Subcutaneous abdominal adipose tissue (tissue), 5 donors: ENCODE data around the gene GID4.
A peak's percentile ranks its signal among the peaks of the same experiment; 100 is the strongest.
"Not testable (repeated sequence)": the region's sequence is repeated elsewhere in the genome, so short reads cannot be mapped to it uniquely, and the experiment has no call there.

Experiments used
- H3K27ac ChIP-seq: one replicate; pipeline ENCODE4 v1.7.0; 2013; ENCODE audit warnings: low read depth, mild to moderate bottlenecking, inconsistent platforms, low read length, moderate library complexity
- H3K27me3 ChIP-seq, 5 donors: one replicate each; pipeline ENCODE4 v1.7.0; 2013; ENCODE audit warnings: low read length in 5 of 5, inconsistent platforms in 1 of 5; ENCODE audit not compliant: control insufficient read depth in 5 of 5, insufficient read depth in 4 of 5
- H3K36me3 ChIP-seq, 5 donors: one replicate each; pipeline ENCODE4 v1.7.0; 2013; ENCODE audit warnings: low read length in 5 of 5; ENCODE audit not compliant: control insufficient read depth in 5 of 5, insufficient read depth in 5 of 5
- H3K4me1 ChIP-seq, 5 donors: one replicate each; pipeline ENCODE4 v1.7.0; 2013; ENCODE audit warnings: low read length in 5 of 5, mild to moderate bottlenecking in 3 of 5, moderate library complexity in 1 of 5; ENCODE audit not compliant: control insufficient read depth in 5 of 5, insufficient read depth in 5 of 5
- H3K4me3 ChIP-seq, 5 donors: one replicate each; pipeline ENCODE4 v1.7.0; 2013; ENCODE audit warnings: low read length in 5 of 5, low read depth in 1 of 5
- H3K9ac ChIP-seq, 5 donors: one replicate each; pipeline ENCODE4 v1.7.0; 2013; ENCODE audit warnings: low read length in 5 of 5, mild to moderate bottlenecking in 4 of 5, moderate library complexity in 3 of 5
- H3K9me3 ChIP-seq, 5 donors: one replicate each; pipeline ENCODE4 v1.7.0; 2013; ENCODE audit warnings: low read length in 5 of 5; ENCODE audit not compliant: control insufficient read depth in 5 of 5
- donor health status: healthy.
- donor health status: healthy.
- donor health status: healthy.
- donor health status: healthy.
- donor health status: healthy.

The GID4 gene

GRCh38 chr17:18038861-18039534, at the start of gene GID4, which contains the start of gene ATPAF2:
TSS of gene GID4 (plus strand) at chr17:18039408. CDS start at chr17:18039465, 57 bp downstream.
TSS of gene ATPAF2 (minus strand) at chr17:18039168. CDS start at chr17:18039013, 155 bp downstream.
- Histone ChIP-seq H3K4me3 (peak within 1 kb of the TSS; percentile 88 to 95 (median 93)), H3K27ac (peak within 1 kb of the TSS; percentile 65), H3K9me3 (no peaks in the 10 kb centered on the region), H3K27me3 (no peaks in the 10 kb centered on the region), H3K4me1 (peaks cover 12 to 32% (median 31%) of the 10 kb centered on the region in 5 donors), H3K36me3 (no peaks in the 10 kb centered on the region), H3K9ac (peak within 1 kb of the TSS; percentile 77 to 89 (median 81))

DNA sequence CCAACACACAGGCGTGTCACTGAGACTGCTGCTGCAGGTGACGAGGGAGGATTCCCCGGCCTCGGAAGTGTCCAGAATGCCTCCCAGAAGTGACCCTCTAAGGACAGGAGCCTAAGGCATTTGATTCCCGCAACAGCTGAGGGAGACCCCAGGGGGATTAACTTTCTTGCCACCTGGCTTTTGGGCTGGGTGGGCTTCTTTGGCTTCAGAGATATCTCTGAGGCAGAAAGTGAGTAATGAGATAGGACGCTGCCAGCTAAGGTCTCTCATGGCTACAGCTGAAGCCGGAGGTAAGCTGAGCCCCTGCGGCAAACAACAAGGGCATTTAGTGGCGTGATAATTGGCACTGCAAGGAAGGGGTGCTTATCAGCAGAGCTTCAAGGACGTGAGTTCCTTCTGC, 49.6 kb upstream of the GID4 start:
- no peaks in the 10 kb centered on the region for H3K27me3 ChIP-seq
- H3K4me3 ChIP-seq, result no peak overlapping the region
- H3K36me3 ChIP-seq, result peaks cover 0 to 3% (median 0%) of the 10 kb centered on the region in 5 donors
- H3K9ac ChIP-seq, result no peak overlapping the region
- peaks cover under 1 to 15% (median 5%) of the 10 kb centered on the region in 5 donors for H3K4me1 ChIP-seq
- no peaks in the 10 kb centered on the region for H3K9me3 ChIP-seq
- no peak overlapping the region for H3K27ac ChIP-seq

GRCh38 chr17:17990282-17990681, 48.9 kb upstream of the GID4 start:
- Histone ChIP-seq H3K9me3 (no peaks in the 10 kb centered on the region), H3K9ac (no peak overlapping the region), H3K4me1 (peaks cover 4 to 19% (median 8%) of the 10 kb centered on the region in 5 donors), H3K4me3 (no peak overlapping the region), H3K27me3 (no peaks in the 10 kb centered on the region), H3K27ac (no peak overlapping the region), H3K36me3 (peaks cover 0 to 3% (median 0%) of the 10 kb centered on the region in 5 donors)

DNA sequence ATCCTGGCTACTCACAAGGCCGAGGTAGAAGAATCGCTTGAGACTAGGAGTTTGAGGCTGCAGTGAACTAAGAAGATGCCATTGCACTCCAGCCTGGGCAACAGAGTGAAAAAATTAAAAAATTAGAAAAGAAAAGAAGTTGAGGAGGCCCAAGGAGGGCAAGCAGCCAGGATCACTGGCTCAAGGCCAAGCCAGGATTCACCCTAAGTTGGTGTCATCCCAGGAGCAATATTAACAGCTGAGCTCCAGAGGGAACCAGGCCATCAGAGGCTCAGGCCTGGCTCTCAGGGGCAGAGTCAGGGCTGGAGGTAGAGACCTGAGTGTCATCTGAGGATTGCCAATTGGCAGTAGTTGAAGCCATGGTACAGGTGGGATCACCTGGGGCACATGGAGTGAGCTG, 45.8 kb upstream of the GID4 start:
- Histone ChIP-seq H3K27ac (no peak overlapping the region), H3K9me3 (no peaks in the 10 kb centered on the region), H3K9ac (no peak overlapping the region), H3K36me3 (peaks cover 0 to 3% (median 0%) of the 10 kb centered on the region in 5 donors), H3K27me3 (no peaks in the 10 kb centered on the region), H3K4me3 (no peak overlapping the region), H3K4me1 (peaks cover 4 to 19% (median 8%) of the 10 kb centered on the region in 5 donors)

DNA sequence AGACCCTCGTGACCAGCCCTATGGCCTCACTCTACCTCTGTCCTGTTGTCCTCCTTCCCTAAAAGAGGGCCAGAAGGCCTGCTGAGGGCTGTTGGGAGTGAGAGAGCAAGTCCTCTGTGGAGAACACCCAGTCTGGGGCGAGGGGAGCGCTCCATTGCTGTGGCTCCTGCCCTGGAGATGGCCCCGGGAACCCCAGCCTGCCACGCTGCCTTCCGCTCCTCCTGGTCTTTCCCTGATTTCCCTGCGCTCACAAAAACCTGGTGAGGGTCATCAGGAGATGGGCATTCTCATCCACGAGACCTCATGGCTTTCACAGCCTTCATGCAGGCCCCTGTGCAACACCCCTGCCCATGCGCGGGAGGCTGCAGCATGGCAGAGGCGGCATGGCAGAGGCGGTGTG, 45.4 kb upstream of the GID4 start:
- no peaks in the 10 kb centered on the region for H3K9me3 ChIP-seq
- no peak overlapping the region for H3K4me3 ChIP-seq
- H3K4me1 ChIP-seq, result peaks cover 4 to 19% (median 8%) of the 10 kb centered on the region in 5 donors
- H3K27me3 ChIP-seq, result no peaks in the 10 kb centered on the region
- H3K27ac ChIP-seq, result no peak overlapping the region
- no peak overlapping the region for H3K9ac ChIP-seq
- peaks cover 0 to 3% (median 0%) of the 10 kb centered on the region in 5 donors for H3K36me3 ChIP-seq

GRCh38 chr17:17994271-17995069, 44.7 kb upstream of the GID4 start:
- H3K4me1 ChIP-seq, result peaks cover 4 to 19% (median 8%) of the 10 kb centered on the region in 5 donors
- H3K9ac ChIP-seq, result no peak overlapping the region
- no peak overlapping the region for H3K27ac ChIP-seq
- H3K27me3 ChIP-seq, result no peaks in the 10 kb centered on the region
- no peaks in the 10 kb centered on the region for H3K9me3 ChIP-seq
- no peak overlapping the region for H3K4me3 ChIP-seq
- H3K36me3 ChIP-seq, result no peaks in the 10 kb centered on the region

DNA sequence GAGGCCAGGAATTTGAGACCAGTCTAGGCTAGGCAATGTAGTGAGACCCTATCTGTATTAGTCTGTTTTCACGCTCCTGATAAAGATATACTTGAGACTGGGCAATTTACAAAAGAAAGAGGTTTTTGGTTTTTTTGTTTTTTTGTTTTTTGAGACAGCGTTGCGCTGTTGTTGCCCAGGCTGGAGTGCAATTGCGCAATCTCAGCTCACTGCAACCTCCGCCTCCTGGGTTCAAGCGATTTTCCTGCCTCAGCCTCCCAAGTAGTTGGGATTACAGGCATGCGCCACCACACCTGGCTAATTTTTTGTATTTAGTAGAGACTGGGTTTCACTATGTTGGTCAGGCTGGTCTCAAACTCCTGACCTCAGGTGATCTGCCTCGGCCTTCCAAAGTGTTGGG, 43.3 kb upstream of the GID4 start:
- peaks cover 4 to 11% (median 8%) of the 10 kb centered on the region in 5 donors for H3K4me1 ChIP-seq
- H3K27me3 ChIP-seq, H3K4me3 ChIP-seq, H3K9ac ChIP-seq, H3K9me3 ChIP-seq, H3K27ac ChIP-seq, H3K36me3 ChIP-seq: not testable (repeated sequence)

GRCh38 chr17:17998934-17999333, 40.3 kb upstream of the GID4 start:
- Histone ChIP-seq H3K36me3 (no peaks in the 10 kb centered on the region), H3K27ac (no peak overlapping the region), H3K9ac (no peak overlapping the region), H3K27me3 (no peaks in the 10 kb centered on the region), H3K9me3 (no peaks in the 10 kb centered on the region), H3K4me1 (peaks cover 4 to 10% (median 8%) of the 10 kb centered on the region in 5 donors), H3K4me3 (no peak overlapping the region)

DNA sequence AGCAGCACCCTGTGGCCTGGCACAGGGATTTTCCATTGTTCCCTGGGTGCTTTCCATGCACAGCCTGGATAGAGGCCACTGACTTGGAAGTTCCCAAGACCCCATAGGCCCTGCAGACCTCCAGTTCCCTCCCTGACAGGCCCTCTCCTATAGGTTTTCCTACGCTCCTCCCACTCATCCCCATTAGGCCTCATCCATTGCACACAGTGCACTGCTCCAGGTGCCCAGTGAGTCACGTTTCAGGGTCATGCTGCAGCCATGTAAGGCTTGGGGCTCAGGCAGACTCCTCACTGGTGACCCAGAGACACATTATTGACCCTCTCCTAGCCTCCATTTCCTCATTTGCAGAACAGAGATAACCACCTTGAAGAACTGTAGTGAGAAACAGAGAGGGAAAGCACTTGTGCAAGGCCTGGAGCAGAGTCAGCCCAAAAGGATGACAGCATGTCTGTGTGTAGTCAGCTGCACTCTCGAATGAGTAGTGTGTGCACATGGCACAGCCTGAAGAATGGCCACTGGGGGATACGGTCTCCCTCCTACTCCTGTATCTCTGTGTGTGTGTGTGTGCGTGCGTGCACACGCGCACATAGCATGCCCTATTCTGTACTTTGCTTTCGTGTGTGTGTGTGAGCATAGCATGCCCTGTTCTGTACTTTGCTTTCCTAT, 39.7 kb upstream of the GID4 start:
- Histone ChIP-seq H3K4me1 (peaks cover 3 to 5% (median 4%) of the 10 kb centered on the region in 5 donors), H3K9me3 (no peaks in the 10 kb centered on the region), H3K36me3 (no peaks in the 10 kb centered on the region), H3K4me3 (no peak overlapping the region), H3K27me3 (no peaks in the 10 kb centered on the region), H3K9ac (no peak overlapping the region), H3K27ac (no peak overlapping the region)

GRCh38 chr17:18000030-18000408, 39.2 kb upstream of the GID4 start:
- Histone ChIP-seq H3K4me3 (no peak overlapping the region), H3K9ac (no peak overlapping the region), H3K4me1 (peaks cover 0 to under 1% (median 0%) of the 10 kb centered on the region in 5 donors), H3K36me3 (no peaks in the 10 kb centered on the region), H3K9me3 (no peaks in the 10 kb centered on the region), H3K27me3 (no peaks in the 10 kb centered on the region), H3K27ac (no peak overlapping the region)
